ENCODE measurements around the gene ZNF716.
"Not testable (repeated sequence)": the region's sequence is repeated elsewhere in the genome, so short reads cannot be mapped to it uniquely, and the experiment has no call there.

The ZNF716 gene

DNA sequence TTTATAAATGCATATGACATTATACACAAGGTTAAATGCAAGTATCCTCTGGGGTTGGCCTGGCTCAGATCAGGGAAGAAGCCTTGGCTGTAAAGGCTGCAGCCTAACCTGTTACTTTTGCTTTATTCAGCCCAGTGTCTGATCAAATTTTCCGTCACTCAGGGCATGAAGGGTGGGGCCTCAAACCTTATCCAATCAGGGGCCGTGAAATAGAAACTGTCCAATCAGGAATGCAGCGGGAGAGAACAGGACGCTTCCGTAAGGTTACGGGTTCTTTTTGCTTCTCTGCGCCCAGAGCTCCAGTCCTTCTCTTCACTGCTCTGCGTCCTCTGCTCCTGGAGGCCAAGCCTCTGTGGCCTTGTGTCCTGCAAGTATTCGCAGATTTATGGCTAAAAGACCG, at the start of gene ZNF716:
Gene ZNF716, plus strand, starts transcription at position 274 of the 400 bp plus-strand sequence. Its CDS starts 112 bp downstream, at position 386.
- in situ Hi-C loops (cut with MboI; ENCODE audit: low sequenced_read_pairs), result no loop called here

DNA sequence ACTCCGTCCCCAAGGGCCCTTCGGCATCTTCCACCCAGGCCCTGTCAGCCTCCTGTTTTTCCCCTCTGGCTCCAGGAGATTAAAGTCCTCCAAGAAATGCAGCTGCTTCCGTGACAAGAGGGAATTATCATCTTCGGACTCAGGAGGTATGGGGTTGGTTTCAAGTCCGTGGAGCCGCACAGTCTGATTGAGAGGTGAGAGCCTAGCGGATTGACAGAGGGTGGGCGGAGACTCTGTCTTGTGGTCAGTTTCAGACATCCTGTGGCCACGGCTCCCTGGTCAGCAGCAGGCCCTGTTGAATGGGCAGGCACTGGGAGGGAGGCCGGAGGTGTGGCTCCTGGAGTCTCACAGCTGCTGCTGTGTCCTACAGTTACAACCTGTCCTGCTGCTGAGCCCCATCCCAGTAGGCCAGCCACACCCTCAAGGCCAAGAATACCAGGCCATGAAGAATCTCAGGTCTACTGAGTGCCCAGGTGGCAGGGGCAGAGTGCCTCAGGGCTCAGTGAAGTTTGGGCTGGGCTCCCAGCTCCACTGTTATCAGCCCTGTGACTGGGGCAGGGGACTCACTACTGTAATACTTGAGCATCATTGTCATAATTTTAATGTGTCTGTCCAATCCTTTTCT, 49.3 kb upstream of the ZNF716 start:
- in situ Hi-C loops (cut with MboI; ENCODE audit: low sequenced_read_pairs), result no loop called here

DNA sequence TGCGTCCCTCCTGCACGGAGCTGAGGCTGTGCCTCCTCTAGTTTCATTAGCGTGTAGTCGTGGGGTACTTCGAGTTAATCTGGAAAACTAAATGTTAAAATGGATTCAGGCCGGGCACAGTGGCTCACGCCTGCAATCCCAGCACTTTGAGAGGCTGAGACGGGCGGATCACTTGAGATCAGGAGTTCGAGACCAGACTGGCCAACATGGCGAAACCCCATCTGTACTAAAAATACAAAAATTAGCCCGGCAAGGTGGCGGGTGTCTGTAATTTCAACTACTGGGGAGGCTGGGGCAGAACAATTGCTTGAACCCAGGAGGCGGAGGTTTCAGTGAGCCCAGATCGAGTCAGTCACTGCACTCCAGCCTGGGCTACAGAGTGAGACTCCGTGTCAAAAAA, 46.9 kb upstream of the ZNF716 start:
- in situ Hi-C loops (cut with MboI; ENCODE audit: low sequenced_read_pairs), result not testable (repeated sequence)

- in situ Hi-C loops (cut with MboI; ENCODE audit: low sequenced_read_pairs), result no loop called here
These were observed 46.2 kb upstream of the ZNF716 start for GRCh38 chr7:57403601-57404342.

- in situ Hi-C loops (cut with MboI; ENCODE audit: low sequenced_read_pairs), result no loop called here
These were observed 45.5 kb upstream of the ZNF716 start for GRCh38 chr7:57404343-57404966.

DNA sequence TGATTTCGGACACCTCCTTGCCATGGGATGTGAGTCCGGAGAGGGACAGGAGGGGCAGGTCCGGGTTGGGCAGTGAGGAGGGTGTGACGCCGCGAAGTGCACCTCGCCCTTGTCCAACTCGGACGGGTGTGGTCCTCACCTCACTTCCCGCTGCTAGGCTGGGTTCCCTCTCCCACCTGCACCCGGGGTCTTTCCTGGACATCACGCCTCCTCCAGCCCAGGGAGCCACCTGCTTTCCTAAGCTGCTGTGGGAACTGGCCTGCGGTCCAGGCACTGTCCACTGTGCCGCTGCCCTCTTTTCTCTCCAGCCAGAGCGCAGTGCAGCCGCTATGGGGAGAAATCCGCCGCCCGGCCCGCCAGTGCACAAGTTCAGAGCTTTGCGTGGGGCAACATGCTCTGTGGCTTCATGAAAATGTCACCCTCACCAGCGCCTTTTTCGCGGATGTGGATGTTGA, 45.0 kb upstream of the ZNF716 start:
- in situ Hi-C loops (cut with MboI; ENCODE audit: low sequenced_read_pairs), result no loop called here

- in situ Hi-C loops (cut with MboI; ENCODE audit: low sequenced_read_pairs), result no loop called here
These were observed 42.9 kb upstream of the ZNF716 start for GRCh38 chr7:57407125-57407524.

DNA sequence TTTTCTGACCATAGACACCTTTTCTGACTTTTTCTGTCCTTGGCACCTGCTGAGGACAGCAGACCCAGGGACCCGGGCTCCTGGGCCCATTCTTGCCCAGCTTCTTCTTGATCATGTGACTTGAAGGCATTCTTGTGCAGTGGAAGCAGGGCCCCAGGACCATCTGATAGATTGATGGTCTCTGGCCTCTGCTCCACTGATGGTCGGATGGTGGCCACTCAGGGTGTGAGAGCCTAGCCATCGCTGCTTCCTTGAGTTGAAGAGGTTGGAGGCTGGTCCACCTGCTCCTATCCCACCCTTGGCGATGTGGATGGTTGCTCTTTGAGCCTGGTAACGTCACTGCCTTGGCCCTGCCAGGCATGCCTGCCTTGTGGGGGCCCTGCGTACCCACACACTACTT, 37.8 kb upstream of the ZNF716 start:
- in situ Hi-C loops (cut with MboI; ENCODE audit: low sequenced_read_pairs), result no loop called here

GRCh38 chr7:57412618-57413017, 37.4 kb upstream of the ZNF716 start:
- in situ Hi-C loops (cut with MboI; ENCODE audit: low sequenced_read_pairs), result no loop called here

GRCh38 chr7:57413529-57414398, 36.2 kb upstream of the ZNF716 start:
- in situ Hi-C loops (cut with MboI; ENCODE audit: low sequenced_read_pairs), result no loop called here

DNA sequence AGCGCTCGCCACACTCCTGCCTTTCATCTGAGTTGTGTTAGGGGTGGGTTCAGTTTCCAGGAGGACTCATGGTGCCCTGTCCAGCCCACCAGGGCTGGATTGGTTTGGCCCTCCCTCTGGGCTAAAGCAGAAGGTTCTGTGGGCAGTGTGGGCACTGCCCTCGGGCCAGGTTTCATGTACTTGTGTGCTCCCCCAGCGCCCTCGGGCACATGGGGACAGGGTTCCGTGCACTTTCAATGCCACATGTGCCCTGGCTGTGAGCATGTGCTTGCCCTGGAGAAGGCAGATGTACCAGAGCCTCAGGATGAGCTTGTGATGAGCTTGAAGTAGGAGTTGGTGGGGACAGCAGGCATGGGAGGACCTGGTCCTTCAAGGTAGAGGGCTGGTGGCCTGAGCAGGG, 35.6 kb upstream of the ZNF716 start:
- in situ Hi-C loops (cut with MboI; ENCODE audit: low sequenced_read_pairs), result no loop called here

DNA sequence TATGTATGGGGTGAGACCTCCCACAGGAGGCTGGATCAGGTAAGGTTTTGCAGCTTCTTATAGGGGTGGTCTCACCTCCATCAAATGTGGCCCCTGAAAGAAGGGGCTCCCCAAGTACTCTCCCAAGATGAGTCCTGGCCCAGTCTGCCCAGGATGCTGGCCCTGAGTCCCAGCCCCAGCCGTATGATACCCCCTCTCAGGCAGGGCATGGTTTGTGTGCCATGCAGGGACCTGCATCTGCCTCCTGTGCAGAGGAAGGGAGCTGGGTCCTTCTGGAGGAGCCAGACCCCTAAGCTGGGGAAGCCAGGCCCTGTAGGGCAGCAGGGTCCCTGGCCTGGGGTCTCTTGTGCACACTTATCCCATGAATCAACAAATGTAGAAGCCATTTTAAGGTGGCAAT, 35.1 kb upstream of the ZNF716 start:
- in situ Hi-C loops (cut with MboI; ENCODE audit: low sequenced_read_pairs), result no loop called here

- in situ Hi-C loops (cut with MboI; ENCODE audit: low sequenced_read_pairs), result no loop called here
These were observed 34.7 kb upstream of the ZNF716 start for GRCh38 chr7:57415326-57415725.

- in situ Hi-C loops (cut with MboI; ENCODE audit: low sequenced_read_pairs), result no loop called here
These were observed 34.2 kb upstream of the ZNF716 start for GRCh38 chr7:57415730-57416129.

GRCh38 chr7:57416601-57417358, 33.2 kb upstream of the ZNF716 start:
- in situ Hi-C loops (cut with MboI; ENCODE audit: low sequenced_read_pairs), result no loop called here

DNA sequence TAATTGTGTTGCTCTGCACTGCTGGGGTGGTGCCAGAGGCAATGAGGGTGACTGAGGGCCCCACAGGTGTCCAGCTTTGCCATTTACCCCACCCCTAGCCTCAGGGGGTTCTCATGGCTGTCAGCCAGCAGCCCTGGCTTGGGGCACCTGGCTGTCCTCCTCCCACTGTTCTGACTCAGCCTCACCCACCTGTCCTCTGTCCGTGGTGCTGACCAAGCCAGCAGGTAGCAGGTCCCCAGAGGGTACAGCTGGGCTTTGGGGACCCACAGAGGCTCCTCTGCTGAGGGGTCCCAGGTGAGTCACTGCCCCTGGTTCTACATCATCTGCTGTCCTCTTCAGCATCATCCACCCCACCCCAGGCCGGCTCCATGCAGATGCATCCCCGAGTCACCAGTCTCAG, 32.2 kb upstream of the ZNF716 start:
- in situ Hi-C loops (cut with MboI; ENCODE audit: low sequenced_read_pairs), result no loop called here

GRCh38 chr7:57423768-57424167, 26.2 kb upstream of the ZNF716 start:
- in situ Hi-C loops (cut with MboI; ENCODE audit: low sequenced_read_pairs), result no loop called here

DNA sequence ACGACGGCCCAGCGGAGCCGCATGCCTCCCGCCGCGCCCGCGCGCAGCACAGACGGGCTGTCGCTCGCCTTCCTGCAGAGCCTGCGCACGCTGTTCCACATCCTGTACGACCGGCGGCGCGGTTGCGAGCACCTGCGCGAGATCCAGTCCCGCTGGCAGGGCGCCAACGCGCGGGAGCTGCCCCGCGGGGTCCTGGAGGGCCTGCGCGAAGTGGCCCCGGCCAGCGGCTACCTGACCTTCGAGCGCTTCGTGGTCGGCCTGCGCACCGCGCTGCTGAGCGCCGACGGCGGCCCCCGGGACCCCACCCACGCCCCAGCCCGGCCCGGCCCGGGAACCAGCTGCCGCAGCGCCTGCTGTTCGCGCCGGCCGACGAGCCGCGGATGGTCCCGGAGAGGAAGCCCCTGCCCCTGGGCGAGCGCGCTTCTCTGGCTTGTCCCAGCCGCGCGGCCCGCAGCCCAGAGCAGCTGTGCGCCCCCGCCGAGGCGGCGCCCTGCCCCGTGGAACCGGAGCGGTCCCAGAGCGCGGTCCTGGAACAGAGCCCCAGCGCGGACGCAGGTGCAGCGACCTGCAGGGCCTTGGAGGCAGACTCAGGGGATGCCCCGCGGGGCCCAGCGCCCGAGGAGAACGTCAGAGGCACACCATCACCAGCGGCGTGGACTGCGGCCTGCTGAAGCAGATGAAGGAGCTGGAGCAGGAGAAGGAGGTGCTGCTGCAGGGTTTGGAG, 25.3 kb upstream of the ZNF716 start:
- in situ Hi-C loops (cut with MboI; ENCODE audit: low sequenced_read_pairs), result no loop called here

DNA sequence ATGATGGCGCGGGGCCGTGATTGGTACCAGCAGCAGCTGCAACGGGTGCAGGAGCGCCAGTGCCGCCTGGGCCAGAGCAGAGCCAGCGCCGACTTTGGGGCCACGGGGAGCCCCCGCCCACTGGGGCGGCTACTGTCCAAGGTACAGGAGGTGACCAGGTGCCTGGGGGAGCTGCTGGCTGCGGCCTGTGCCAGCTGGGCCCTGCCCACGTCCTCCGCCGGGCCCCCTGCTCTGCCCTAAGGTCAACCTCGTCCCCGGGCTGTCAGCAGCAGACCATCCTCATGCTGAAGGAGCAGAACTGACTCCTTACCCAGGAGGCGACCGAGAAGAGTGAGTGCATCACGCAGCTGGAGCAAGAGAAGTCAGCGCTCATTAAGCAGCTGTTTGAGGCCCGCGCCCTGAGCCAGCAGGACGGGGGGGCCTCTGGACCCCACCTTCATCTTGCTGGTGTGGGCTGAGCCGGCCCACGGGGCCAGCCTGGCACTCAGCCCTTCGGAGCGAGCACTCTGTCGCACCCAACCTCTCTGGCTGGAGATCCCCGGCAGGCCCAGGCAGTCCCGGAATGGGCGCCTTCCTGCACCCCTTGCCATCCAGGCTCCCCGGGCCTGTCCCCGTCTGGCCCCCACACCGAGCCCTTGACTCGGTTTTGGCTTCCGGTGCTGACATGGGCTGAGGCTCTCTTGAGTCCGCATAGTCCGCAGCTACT, 24.6 kb upstream of the ZNF716 start:
- in situ Hi-C loops (cut with MboI; ENCODE audit: low sequenced_read_pairs), result no loop called here

All from HL-60/S4 treated with phorbol 12-myristate 13-acetate at 8.2 ng/mL for 4 days and 3 days (cell line).